Mesendoderm (in vitro differentiated cells): Measurements from ENCODE around the gene TOPAZ1.

Experiments
- DNase-seq: peaks from one replicate; pipeline ENCODE4 v3.0.0; 2013
- H2AK5ac ChIP-seq: 2 replicates; pipeline ENCODE4 v1.6.1; 2013; ENCODE audit warnings: low read length, inconsistent platforms
- H2BK120ac ChIP-seq: 2 replicates; pipeline ENCODE4 v1.6.1; 2013; ENCODE audit warnings: low read depth, mild to moderate bottlenecking, low read length, moderate library complexity, mixed read lengths
- H2BK15ac ChIP-seq: replicated peaks from 2 replicates; pipeline ENCODE4 v1.6.1; 2013; ENCODE audit warnings: low read depth, mild to moderate bottlenecking, moderate library complexity
- H2BK5ac ChIP-seq: 2 replicates; pipeline ENCODE4 v1.6.1; 2013; ENCODE audit warnings: low read length, inconsistent platforms
- H3K18ac ChIP-seq: 2 replicates; pipeline ENCODE4 v1.6.1; 2013; ENCODE audit warnings: mild to moderate bottlenecking, low read length, mixed read lengths
- H3K23ac ChIP-seq: one replicate; pipeline ENCODE4 v1.6.1; 2013; ENCODE audit warnings: low read length
- H3K27ac ChIP-seq: 2 replicates; pipeline ENCODE4 v1.5.1; 2013; ENCODE audit warnings: low read depth, mild to moderate bottlenecking, inconsistent platforms, low read length, moderate library complexity
- H3K27me3 ChIP-seq: 2 replicates; pipeline ENCODE4 v1.6.1; 2013; ENCODE audit warnings: low read length, control low read depth, mild to moderate bottlenecking, inconsistent platforms; ENCODE audit not compliant: insufficient read depth, poor library complexity
- H3K36me3 ChIP-seq: 2 replicates; pipeline ENCODE4 v1.6.1; 2013; ENCODE audit warnings: low read length, inconsistent platforms; ENCODE audit not compliant: control insufficient read depth, insufficient read depth
- H3K4ac ChIP-seq: one replicate; pipeline ENCODE4 v1.6.1; 2013; ENCODE audit warnings: low read depth, mild to moderate bottlenecking, low read length, moderate library complexity
- H3K4me1 ChIP-seq: 2 replicates; pipeline ENCODE4 v1.6.1; 2013; ENCODE audit warnings: low read depth, low read length, inconsistent platforms; ENCODE audit not compliant: control insufficient read depth
- H3K4me2 ChIP-seq: 2 replicates; pipeline ENCODE4 v1.6.1; 2013; ENCODE audit warnings: low read length
- H3K4me3 ChIP-seq: 2 replicates; pipeline ENCODE4 v1.5.1; 2013; ENCODE audit warnings: mild to moderate bottlenecking, low read length
- H3K56ac ChIP-seq: one replicate; pipeline ENCODE4 v1.6.1; 2013; ENCODE audit warnings: low read length
- H3K79me1 ChIP-seq: 2 replicates; pipeline ENCODE4 v1.6.1; 2013; ENCODE audit warnings: low read length, inconsistent platforms
- H3K79me2 ChIP-seq: 2 replicates; pipeline ENCODE4 v1.6.1; 2013; ENCODE audit warnings: mild to moderate bottlenecking, low read length; ENCODE audit not compliant: control insufficient read depth, insufficient read depth
- H3K9ac ChIP-seq: 2 replicates; pipeline ENCODE4 v1.6.1; 2013; ENCODE audit warnings: low read length, inconsistent platforms
- H4K5ac ChIP-seq: one replicate; pipeline ENCODE4 v1.6.1; 2013; ENCODE audit warnings: low read length
- H4K8ac ChIP-seq: one replicate; pipeline ENCODE4 v1.6.1; 2013; ENCODE audit warnings: low read depth, mild to moderate bottlenecking, control low read depth, low read length, moderate library complexity
- WGBS: extraction: QIAGEN DNeasy Blood & Tissue Kit; methylation state at CpG from one replicate; pipeline ENCODE4 v1.1.7; 2013; ENCODE audit warnings: low lambda C conversion rate, missing lambda C conversion rate; ENCODE audit not compliant: insufficient coverage; ENCODE audit errors: extremely low coverage; 5-methylcytosine and 5-hydroxymethylcytosine counted together

Gene TOPAZ1

DNA sequence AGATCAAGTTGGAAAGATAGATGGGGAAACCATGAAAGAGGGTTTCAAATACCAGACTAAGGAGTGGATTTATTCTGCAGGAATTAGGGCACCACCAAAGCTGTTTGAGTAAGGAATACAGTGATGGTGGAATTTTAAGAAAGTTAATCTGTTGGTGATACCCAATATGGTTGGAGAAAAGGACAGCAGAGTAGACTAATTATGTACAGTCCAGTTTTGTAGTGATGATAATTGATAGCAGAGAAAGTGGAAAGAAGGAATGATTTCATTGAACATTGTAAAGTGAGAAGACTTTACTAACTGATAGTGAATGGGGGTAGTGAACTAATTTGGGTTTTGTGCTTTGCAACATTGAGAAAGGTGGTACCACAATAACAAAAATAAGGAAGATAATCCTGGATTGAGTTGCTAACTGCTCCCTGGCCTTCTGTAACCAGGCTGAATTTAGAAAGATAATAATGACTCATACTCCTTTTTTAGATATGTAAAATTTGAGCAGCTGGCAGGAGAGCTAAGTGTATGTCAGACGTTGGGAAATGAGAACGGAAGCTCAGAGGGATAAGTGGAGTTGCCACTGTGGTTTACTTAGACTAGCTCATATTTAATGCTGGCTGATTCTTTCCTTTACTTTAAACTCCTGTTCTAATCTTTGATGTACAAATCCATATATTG, 113.8 kb downstream of the TOPAZ1 start:
- H3K56ac ChIP-seq: no peak overlapping the region
- H3K23ac ChIP-seq: no peak overlapping the region
- H3K79me2 ChIP-seq: no peaks in the 10 kb centered on the region
- H4K8ac ChIP-seq: no peak overlapping the region
- no peaks in the 10 kb centered on the region for H3K36me3 ChIP-seq
- no peak for DNase-seq
- no peak overlapping the region for H2BK120ac ChIP-seq
- no peak overlapping the region for H3K27ac ChIP-seq
- no peak overlapping the region for H3K18ac ChIP-seq
- H2AK5ac ChIP-seq: no peak overlapping the region
- no peak overlapping the region for H3K4me2 ChIP-seq
- no peak overlapping the region for H3K9ac ChIP-seq
- no peaks in the 10 kb centered on the region for H3K4me1 ChIP-seq
- no peaks in the 10 kb centered on the region for H3K27me3 ChIP-seq
- no peak overlapping the region for H2BK15ac ChIP-seq
- WGBS: no CpG with 5 or more reads among the region's 2 CpGs
- no peaks in the 10 kb centered on the region for H3K79me1 ChIP-seq
- H2BK5ac ChIP-seq: no peak overlapping the region
- no peak overlapping the region for H3K4me3 ChIP-seq
- H3K4ac ChIP-seq: no peak overlapping the region
- H4K5ac ChIP-seq: no peak overlapping the region

DNA sequence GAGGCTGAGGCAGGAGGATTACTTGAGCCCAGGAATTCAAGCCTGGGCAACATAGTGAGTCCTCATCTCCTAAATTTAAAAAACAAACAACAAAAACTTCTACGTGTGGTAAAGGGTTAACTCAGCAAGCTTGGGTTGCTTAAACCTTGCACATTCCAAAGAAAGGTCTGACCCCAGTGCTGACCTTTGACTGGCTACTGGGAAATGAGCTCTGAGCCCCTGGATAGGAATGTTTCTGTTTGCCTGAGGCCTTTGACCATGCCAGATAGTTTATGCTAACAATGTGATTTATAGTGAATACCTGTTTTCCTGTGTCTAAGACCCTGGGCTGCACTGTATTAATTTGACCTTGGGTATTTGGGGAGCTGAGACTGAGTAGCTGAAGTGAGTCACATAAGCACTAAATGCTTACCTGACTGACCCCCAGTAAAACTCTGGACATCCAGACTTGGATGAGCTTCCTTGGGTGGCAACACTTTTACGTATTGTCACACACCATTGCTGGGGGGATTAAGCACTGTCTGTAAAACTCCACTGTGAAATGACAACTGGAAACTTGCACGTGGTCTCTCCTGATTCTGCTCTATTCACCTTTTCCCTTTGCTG, 117.6 kb downstream of the TOPAZ1 start:
- Histone ChIP-seq H3K79me1 (no peaks in the 10 kb centered on the region), H3K4ac (no peak overlapping the region), H2BK5ac (no peak overlapping the region), H3K4me1 (no peaks in the 10 kb centered on the region), H3K4me3 (no peak overlapping the region), H3K27ac (no peak overlapping the region), H3K36me3 (no peaks in the 10 kb centered on the region), H3K27me3 (no peaks in the 10 kb centered on the region), H4K5ac (no peak overlapping the region), H2BK15ac (no peak overlapping the region), H3K4me2 (no peak overlapping the region), H3K56ac (no peak overlapping the region), H3K23ac (no peak overlapping the region), H2BK120ac (no peak overlapping the region), H4K8ac (no peak overlapping the region), H2AK5ac (no peak overlapping the region), H3K9ac (no peak overlapping the region), H3K79me2 (no peaks in the 10 kb centered on the region), H3K18ac (no peak overlapping the region)
- no CpG with 5 or more reads among the region's 3 CpGs for WGBS
- DNase-seq: peak; percentile 88

DNA sequence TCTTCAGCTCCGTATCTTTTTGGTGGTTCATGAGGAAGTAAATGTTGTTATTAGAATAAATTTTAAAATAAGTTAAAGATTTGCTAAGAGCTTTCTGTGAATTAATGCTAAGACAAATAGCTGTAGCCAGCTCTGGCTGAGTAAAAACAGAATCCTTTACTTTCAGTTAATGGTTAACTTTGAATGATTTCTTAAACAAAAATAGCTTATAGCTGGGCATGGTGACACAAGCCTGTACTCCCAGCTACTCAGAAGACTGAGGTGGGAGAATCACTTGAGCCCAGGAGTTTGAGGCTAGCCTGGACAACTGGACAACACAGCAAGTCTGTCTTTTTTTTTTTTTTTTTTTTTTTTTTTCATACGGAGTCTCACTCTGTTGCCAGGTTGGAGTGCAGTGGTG, 121.9 kb downstream of the TOPAZ1 start:
- Histone ChIP-seq H3K79me2 (no peaks in the 10 kb centered on the region), H3K4me1 (no peaks in the 10 kb centered on the region), H2BK120ac (no peak overlapping the region), H3K4ac (no peak overlapping the region), H2AK5ac (no peak overlapping the region), H3K79me1 (no peaks in the 10 kb centered on the region), H3K27ac (no peak overlapping the region), H3K9ac (no peak overlapping the region), H3K56ac (no peak overlapping the region), H3K23ac (no peak overlapping the region), H4K5ac (no peak overlapping the region), H3K36me3 (no peaks in the 10 kb centered on the region), H4K8ac (no peak overlapping the region), H3K4me3 (no peak overlapping the region), H2BK5ac (no peak overlapping the region), H3K27me3 (no peaks in the 10 kb centered on the region), H3K4me2 (no peak overlapping the region), H3K18ac (no peak overlapping the region), H2BK15ac (no peak overlapping the region)
- no peak for DNase-seq
- 100% methylated on average over 1 of the region's 2 CpGs for WGBS

GRCh38 chr3:44365952-44366351, 124.3 kb downstream of the TOPAZ1 start:
- Histone ChIP-seq H3K27me3 (no peaks in the 10 kb centered on the region), H3K36me3 (no peaks in the 10 kb centered on the region), H3K4ac (no peak overlapping the region), H2BK15ac (no peak overlapping the region), H3K23ac (no peak overlapping the region), H3K27ac (no peak overlapping the region), H3K79me1 (no peaks in the 10 kb centered on the region), H3K79me2 (no peaks in the 10 kb centered on the region), H4K8ac (no peak overlapping the region), H3K9ac (no peak overlapping the region), H2AK5ac (no peak overlapping the region), H3K56ac (no peak overlapping the region), H3K18ac (no peak overlapping the region), H2BK5ac (no peak overlapping the region), H4K5ac (no peak overlapping the region), H3K4me1 (no peaks in the 10 kb centered on the region), H2BK120ac (no peak overlapping the region), H3K4me2 (no peak overlapping the region), H3K4me3 (no peak overlapping the region)
- no CpG with 5 or more reads among the region's 1 CpG for WGBS
- DNase-seq: peak; percentile 19

GRCh38 chr3:44375450-44375849, 133.8 kb downstream of the TOPAZ1 start:
- Histone ChIP-seq H3K4ac (no peak overlapping the region), H4K8ac (no peak overlapping the region), H3K23ac (no peak overlapping the region), H2BK15ac (no peak overlapping the region), H3K56ac (no peak overlapping the region), H3K4me3 (no peak overlapping the region), H3K18ac (no peak overlapping the region), H3K4me1 (no peaks in the 10 kb centered on the region), H3K79me1 (no peaks in the 10 kb centered on the region), H3K27ac (no peak overlapping the region), H3K36me3 (no peaks in the 10 kb centered on the region), H3K4me2 (no peak overlapping the region), H2AK5ac (no peak overlapping the region), H2BK5ac (no peak overlapping the region), H3K9ac (no peak overlapping the region), H3K79me2 (no peaks in the 10 kb centered on the region), H3K27me3 (no peaks in the 10 kb centered on the region), H2BK120ac (no peak overlapping the region), H4K5ac (no peak overlapping the region)
- DNase-seq: no peak
- no CpG with 5 or more reads among the region's 1 CpG for WGBS
